Rectal smooth muscle tissue (tissue), 1 donor: ENCODE measurements around the gene KLF7.

Source experiments
- H3K27ac ChIP-seq: one replicate; pipeline ENCODE4 v1.7.0; 2013; ENCODE audit warnings: low read depth, low read length, inconsistent platforms
- H3K27me3 ChIP-seq: one replicate; pipeline ENCODE4 v1.7.0; 2013; ENCODE audit warnings: low read length; ENCODE audit not compliant: control insufficient read depth, insufficient read depth
- H3K36me3 ChIP-seq: one replicate; pipeline ENCODE4 v1.7.0; 2013; ENCODE audit warnings: low read length; ENCODE audit not compliant: control insufficient read depth, insufficient read depth
- H3K4me1 ChIP-seq: one replicate; pipeline ENCODE4 v1.7.0; 2013; ENCODE audit warnings: low read length; ENCODE audit not compliant: control insufficient read depth, insufficient read depth
- H3K4me3 ChIP-seq: one replicate; pipeline ENCODE4 v1.7.0; 2013; ENCODE audit warnings: low read length
- H3K9ac ChIP-seq: one replicate; pipeline ENCODE4 v1.7.0; 2013; ENCODE audit warnings: low read length

The KLF7 gene

DNA sequence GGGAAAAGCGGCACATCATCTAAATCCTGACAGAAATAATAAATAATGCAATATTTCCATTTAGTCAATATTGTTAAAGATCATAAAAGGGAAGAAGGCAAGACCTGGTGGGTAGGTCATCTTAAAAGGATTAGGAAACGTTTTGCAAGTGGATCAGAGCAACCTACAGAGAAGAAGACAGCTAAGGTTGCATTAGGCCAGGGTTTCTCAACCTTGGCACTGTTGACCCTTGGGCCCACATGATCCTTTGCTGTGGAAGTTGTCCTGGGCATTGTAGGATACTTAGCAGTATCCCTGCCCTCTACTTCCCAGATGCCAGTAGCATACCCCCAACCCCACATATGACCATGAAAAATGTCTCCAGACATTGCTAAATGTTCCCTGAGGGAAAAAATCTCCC, 55.0 kb downstream of the KLF7 start:
- H3K36me3 ChIP-seq = peaks cover 3% of the 10 kb centered on the region

GRCh38 chr2:207110310-207110709, 55.4 kb downstream of the KLF7 start:
- Histone ChIP-seq H3K36me3 (peaks cover 3% of the 10 kb centered on the region), H3K27ac (no peak overlapping the region), H3K27me3 (no peaks in the 10 kb centered on the region), H3K4me3 (no peak overlapping the region), H3K9ac (no peak overlapping the region), H3K4me1 (no peaks in the 10 kb centered on the region)

More for the DNA sequence above, 55.0 kb downstream of the KLF7 start:
- Histone ChIP-seq H3K27me3 (no peaks in the 10 kb centered on the region), H3K4me1 (no peaks in the 10 kb centered on the region), H3K27ac (no peak overlapping the region), H3K4me3 (no peak overlapping the region), H3K9ac (no peak overlapping the region)

DNA sequence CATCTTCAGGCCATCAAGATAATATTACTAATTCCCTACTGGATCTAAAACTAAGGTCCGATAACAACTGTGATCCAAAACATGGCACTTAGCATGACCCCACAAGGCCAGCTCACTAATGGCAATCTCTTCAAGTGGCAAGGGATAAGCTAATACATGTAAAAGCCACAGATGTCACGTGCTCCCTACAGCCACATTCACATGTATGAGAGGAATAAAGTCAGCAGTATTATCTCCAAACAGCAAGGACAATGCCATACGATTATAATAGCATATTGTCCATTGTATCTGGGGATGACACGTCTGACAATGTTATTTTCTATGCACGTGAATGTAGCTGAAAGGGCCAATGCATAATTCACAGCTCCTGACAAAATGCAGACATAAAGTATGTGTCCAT, 56.0 kb downstream of the KLF7 start:
- H3K27me3 ChIP-seq = no peaks in the 10 kb centered on the region
- H3K4me1 ChIP-seq = no peaks in the 10 kb centered on the region
- H3K36me3 ChIP-seq = peaks cover 3% of the 10 kb centered on the region
- no peak overlapping the region for H3K4me3 ChIP-seq
- H3K9ac ChIP-seq = no peak overlapping the region
- no peak overlapping the region for H3K27ac ChIP-seq

GRCh38 chr2:207108440-207108839, 57.3 kb downstream of the KLF7 start:
- H3K9ac ChIP-seq = no peak overlapping the region
- H3K27ac ChIP-seq = no peak overlapping the region
- no peaks in the 10 kb centered on the region for H3K27me3 ChIP-seq
- H3K4me1 ChIP-seq = no peaks in the 10 kb centered on the region
- H3K36me3 ChIP-seq = peaks cover 3% of the 10 kb centered on the region
- no peak overlapping the region for H3K4me3 ChIP-seq

GRCh38 chr2:207107551-207107950, 58.2 kb downstream of the KLF7 start:
- Histone ChIP-seq H3K9ac (no peak overlapping the region), H3K4me3 (no peak overlapping the region), H3K27me3 (no peaks in the 10 kb centered on the region), H3K27ac (no peak overlapping the region), H3K36me3 (peaks cover 3% of the 10 kb centered on the region), H3K4me1 (no peaks in the 10 kb centered on the region)

DNA sequence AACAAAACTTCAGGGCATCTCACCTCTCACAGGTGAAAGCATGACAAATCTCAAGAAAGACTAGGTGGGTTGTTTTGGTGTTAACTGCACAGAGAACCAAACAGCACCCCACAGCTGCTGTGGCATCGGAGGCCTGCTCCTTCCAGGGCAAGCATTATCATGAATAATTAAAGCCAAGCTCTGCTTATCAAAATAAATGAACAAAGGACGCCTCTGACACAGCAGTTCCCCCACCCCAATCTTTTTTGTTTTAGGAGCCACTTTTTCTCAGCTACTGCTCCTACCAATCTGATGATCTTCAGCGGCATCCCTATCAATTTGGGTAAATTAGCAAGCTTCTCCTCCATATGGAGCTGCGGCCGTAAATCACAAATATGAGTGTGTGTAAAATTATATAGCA, 58.6 kb downstream of the KLF7 start:
- Histone ChIP-seq H3K27me3 (no peaks in the 10 kb centered on the region), H3K4me3 (no peak overlapping the region), H3K27ac (no peak overlapping the region), H3K4me1 (no peaks in the 10 kb centered on the region), H3K9ac (no peak overlapping the region), H3K36me3 (peaks cover 3% of the 10 kb centered on the region)

GRCh38 chr2:207103132-207103531, 62.6 kb downstream of the KLF7 start:
- peaks cover 3% of the 10 kb centered on the region for H3K36me3 ChIP-seq
- no peak overlapping the region for H3K4me3 ChIP-seq
- no peaks in the 10 kb centered on the region for H3K27me3 ChIP-seq
- H3K9ac ChIP-seq = no peak overlapping the region
- H3K4me1 ChIP-seq = no peaks in the 10 kb centered on the region
- no peak overlapping the region for H3K27ac ChIP-seq

- H3K27ac ChIP-seq = no peak overlapping the region
These were observed 63.8 kb downstream of the KLF7 start for GRCh38 chr2:207101984-207102383.

DNA sequence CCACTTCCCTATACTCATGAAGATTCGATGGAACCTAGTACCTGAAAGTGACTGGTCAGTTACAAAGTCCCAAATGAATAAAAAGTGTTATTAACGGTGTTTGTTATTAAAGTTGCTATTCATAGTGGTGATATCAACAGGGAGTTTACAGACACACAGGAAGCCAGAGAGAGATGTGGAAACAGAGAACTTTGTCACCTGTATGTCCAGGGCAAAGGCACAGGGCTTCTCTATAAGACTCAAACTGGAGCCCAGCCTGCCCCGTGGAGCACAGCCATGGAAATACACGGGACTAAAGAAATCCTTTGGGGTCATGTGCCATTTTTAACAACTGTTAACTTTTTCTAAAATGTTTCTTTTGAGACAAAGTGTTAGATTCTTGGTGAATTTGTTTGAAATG, 68.5 kb downstream of the KLF7 start:
- H3K27ac ChIP-seq = no peak overlapping the region
- H3K36me3 ChIP-seq = no peaks in the 10 kb centered on the region
- H3K4me3 ChIP-seq = no peak overlapping the region
- no peaks in the 10 kb centered on the region for H3K4me1 ChIP-seq
- H3K27me3 ChIP-seq = no peaks in the 10 kb centered on the region
- no peak overlapping the region for H3K9ac ChIP-seq

More at GRCh38 chr2:207101984-207102383, 63.8 kb downstream of the KLF7 start:
- Histone ChIP-seq H3K36me3 (no peaks in the 10 kb centered on the region), H3K9ac (no peak overlapping the region), H3K4me1 (no peaks in the 10 kb centered on the region), H3K4me3 (no peak overlapping the region), H3K27me3 (no peaks in the 10 kb centered on the region)

DNA sequence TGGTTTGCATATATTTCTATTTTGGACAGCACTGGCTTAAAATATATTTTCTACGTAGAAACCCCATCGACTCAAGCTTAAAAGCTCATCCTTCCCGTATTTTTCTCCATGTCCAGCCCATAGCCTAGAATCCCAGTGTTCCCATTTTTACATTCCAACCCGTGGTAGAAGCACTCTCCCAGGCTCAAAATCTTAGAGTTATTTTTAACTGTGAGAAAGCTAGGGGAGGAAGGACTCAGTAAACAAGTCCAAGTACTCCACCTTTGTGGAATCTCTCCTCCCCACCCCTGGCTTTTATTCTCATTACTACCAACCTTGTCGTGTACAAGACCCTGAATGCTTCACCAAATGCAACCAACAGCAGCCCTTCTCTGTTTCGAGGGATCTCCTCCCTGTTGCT, 69.8 kb downstream of the KLF7 start:
- Histone ChIP-seq H3K4me1 (no peaks in the 10 kb centered on the region), H3K36me3 (no peaks in the 10 kb centered on the region), H3K27ac (no peak overlapping the region), H3K4me3 (no peak overlapping the region), H3K27me3 (no peaks in the 10 kb centered on the region), H3K9ac (no peak overlapping the region)

- Histone ChIP-seq H3K36me3 (no peaks in the 10 kb centered on the region), H3K9ac (no peak overlapping the region), H3K4me1 (peaks cover 7% of the 10 kb centered on the region), H3K4me3 (no peak overlapping the region), H3K27ac (no peak overlapping the region), H3K27me3 (no peaks in the 10 kb centered on the region)
These were observed 72.5 kb downstream of the KLF7 start for GRCh38 chr2:207093234-207093633.

GRCh38 chr2:207092818-207093217, 72.9 kb downstream of the KLF7 start:
- H3K27ac ChIP-seq = no peak overlapping the region
- H3K4me1 ChIP-seq = peaks cover 7% of the 10 kb centered on the region
- H3K27me3 ChIP-seq = no peaks in the 10 kb centered on the region

DNA sequence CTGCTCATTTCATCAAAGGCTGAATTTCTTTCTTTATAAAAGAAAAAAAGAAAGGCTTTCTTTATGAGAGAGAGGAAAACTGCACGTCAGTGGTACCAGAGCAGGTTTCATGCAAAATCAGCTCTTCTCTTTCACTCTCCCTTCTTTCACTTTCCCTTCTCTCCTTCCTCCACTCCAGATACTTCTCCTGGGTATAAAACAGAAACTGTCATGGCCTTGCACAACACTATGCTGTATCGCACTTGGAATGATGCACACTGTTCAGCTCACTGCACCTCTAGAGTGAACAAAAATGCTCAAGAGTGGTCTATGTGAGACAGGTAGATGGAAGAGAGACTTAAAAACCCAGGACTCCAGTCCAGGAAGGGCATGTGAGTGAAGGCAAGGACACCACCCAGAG, 73.8 kb downstream of the KLF7 start:
- H3K4me1 ChIP-seq = peaks cover 7% of the 10 kb centered on the region

More at GRCh38 chr2:207092818-207093217, 72.9 kb downstream of the KLF7 start:
- Histone ChIP-seq H3K9ac (no peak overlapping the region), H3K4me3 (no peak overlapping the region), H3K36me3 (no peaks in the 10 kb centered on the region)

More for the DNA sequence above, 73.8 kb downstream of the KLF7 start:
- Histone ChIP-seq H3K27ac (no peak overlapping the region), H3K36me3 (no peaks in the 10 kb centered on the region), H3K4me3 (no peak overlapping the region), H3K9ac (no peak overlapping the region), H3K27me3 (no peaks in the 10 kb centered on the region)
